GM12878 (cell line): Measurements from ENCODE around the gene NIP7. TPM values are rescaled to one million over a fixed set of nuclear protein-coding genes. Genes with fewer than 3 reads are reported as not detected.

ENCODE experiments used
- ATAC-seq: fragments of 200-7000 bp; cut with Tn5 transposase; 3 replicates; pipeline ENCODE4 v1.9.1; 2020; ENCODE audit warnings: mild to moderate bottlenecking, moderate library complexity
- BruUV-seq: library from RNA; stranded (reverse); fragments of 400-500 nt; replicated peaks from 2 replicates; lab custom pipeline; 2021; lab: Mats Ljungman, UMichigan
- CTCF ChIA-PET: fragments of 300-600 bp; sonication (Branson Sonifier 250); formaldehyde crosslinking; extraction: SDS; loops from one replicate; lab custom pipeline; 2021; ENCODE audit warnings: inconsistent platforms; lab: Yijun Ruan, JAX
- POLR2A ChIA-PET: fragments of 350-600 bp; formaldehyde crosslinking; extraction: SDS; loops from one replicate; lab custom pipeline; 2021; ENCODE audit warnings: inconsistent platforms; lab: Charles Lee
- RAD21 ChIA-PET: fragments of 300-600 bp; sonication (Branson Sonifier 250); formaldehyde crosslinking; loops from one replicate; lab custom pipeline; 2023; ENCODE audit warnings: antibody characterized with exemption; ENCODE audit not compliant: unreplicated experiment; lab: Charles Lee
- SMC1A ChIA-PET: fragments of 300-600 bp; sonication (Branson Sonifier 250); formaldehyde crosslinking; loops from one replicate; lab custom pipeline; 2023; ENCODE audit not compliant: unreplicated experiment, uncharacterized antibody; lab: Charles Lee
- DNase-seq: peaks from one replicate; pipeline ENCODE4 v3.0.0-alpha.2; 2011; ENCODE audit warnings: low read depth, low spot score
- FAIRE-seq: peaks from 3 replicates; lab custom pipeline; 2011; peaks lifted over from hg19 to GRCh38; lab: Jason Lieb, UNC
- H2AFZ ChIP-seq: 2 replicates; pipeline ENCODE4 v1.6.0; 2011; ENCODE audit warnings: low read depth, low read length, control low read depth; ENCODE audit not compliant: control insufficient read depth
- H3K27ac ChIP-seq: 2 replicates; pipeline ENCODE4 v1.5.1; 2011; ENCODE audit warnings: control low read depth; ENCODE audit not compliant: control insufficient read depth, insufficient read depth
- H3K27me3 ChIP-seq, 2 experiments: replicated peaks in 1 of 2; 2 replicates each; pipeline versions ENCODE4 v1.6.0 to v1.6.1; 2011; ENCODE audit warnings: low read length in 1 of 2; ENCODE audit not compliant: control insufficient read depth in 2 of 2, insufficient read depth in 2 of 2
- H3K36me3 ChIP-seq, 2 experiments: 2 replicates each; pipeline ENCODE4 v1.5.1; 2011; ENCODE audit warnings: low read length in 1 of 2; ENCODE audit not compliant: control insufficient read depth in 2 of 2, insufficient read depth in 2 of 2
- H3K4me1 ChIP-seq: 2 replicates; pipeline ENCODE4 v1.6.1; 2011; ENCODE audit warnings: mild to moderate bottlenecking, low read length, moderate library complexity, mixed read lengths; ENCODE audit not compliant: control insufficient read depth, insufficient read depth
- H3K4me2 ChIP-seq: 2 replicates; pipeline ENCODE4 v1.6.0; 2011; ENCODE audit warnings: control low read depth; ENCODE audit not compliant: control insufficient read depth, insufficient read depth
- H3K4me3 ChIP-seq: fragments of 200-600 bp; sonication (generic); 2 replicates; pipeline ENCODE4 v1.5.1; 2016
- H3K79me2 ChIP-seq: 2 replicates; pipeline ENCODE4 v1.6.0; 2011; ENCODE audit warnings: low read length; ENCODE audit not compliant: control insufficient read depth, insufficient read depth
- H3K9ac ChIP-seq: 2 replicates; pipeline ENCODE4 v1.8.0; 2011; ENCODE audit warnings: low read length, control low read depth, mixed read lengths; ENCODE audit not compliant: control insufficient read depth, insufficient read depth
- H3K9me3 ChIP-seq: replicated peaks from 3 replicates; pipeline ENCODE4 v1.5.1; 2011; ENCODE audit warnings: mild to moderate bottlenecking, low read length; ENCODE audit not compliant: control insufficient read depth, insufficient read depth
- H4K20me1 ChIP-seq: 2 replicates; pipeline ENCODE4 v1.6.0; 2011; ENCODE audit not compliant: control insufficient read depth, insufficient read depth
- CEBPZ ChIP-seq: fragments of 150-350 bp; IDR thresholded peaks from 2 replicates; pipeline ENCODE4 v1.6.1; 2016; ENCODE audit warnings: low read depth, low read length
- GABPA ChIP-seq: IDR thresholded peaks from 2 replicates; pipeline ENCODE4 v1.6.1; 2014; ENCODE audit warnings: antibody characterized with exemption, low read depth, mild to moderate bottlenecking, inconsistent platforms
- NR2C2 ChIP-seq: IDR thresholded peaks from 2 replicates; pipeline ENCODE4 v1.6.1; 2011; ENCODE audit warnings: borderline replicate concordance, low read depth; ENCODE audit not compliant: control insufficient read depth, insufficient read length
- RAD51 ChIP-seq: fragments of 450-650 bp; IDR thresholded peaks from 2 replicates; pipeline ENCODE4 v1.6.1; 2016; ENCODE audit warnings: moderate library complexity, mild to moderate bottlenecking, inconsistent platforms
- SP1 ChIP-seq: IDR thresholded peaks from one replicate; pipeline ENCODE4 v1.6.1; 2011; ENCODE audit warnings: low read depth, low read length
- ZNF384 ChIP-seq: IDR thresholded peaks from 2 replicates; pipeline ENCODE4 v1.6.1; 2012; ENCODE audit warnings: low read depth, mild to moderate bottlenecking, low read length, improper control_type of control experiment, borderline replicate concordance
- WGBS: methylation state at CpG from one replicate; pipeline ENCODE4 v1.1.6; 2016; ENCODE audit warnings: low lambda C conversion rate; ENCODE audit not compliant: insufficient replicate concordance, insufficient coverage; ENCODE audit errors: missing lambda C conversion rate; 5-methylcytosine and 5-hydroxymethylcytosine counted together
- in situ Hi-C: fragments of 300-500 bp; cut with MboI; formaldehyde crosslinking; loops from 9 replicates; pipeline ENCODE4 v1.14.3; 2018; ENCODE audit warnings: mixed read lengths
- intact Hi-C: fragments of 100-400 bp; cut with micrococcal nuclease; formaldehyde crosslinking; loops from one replicate; pipeline ENCODE4 v1.14.2; 2022; ENCODE audit not compliant: unreplicated experiment
- polyA plus RNA-seq, 11 experiments: library from polyadenylated mRNA; depleted of rRNA in 4 of 11; unstranded in 6 of 11; stranded (reverse) in 5 of 11; fragments of >200 nt; fragmentation: Nextera tagmentation in 4 of 11; fragmentation: Illumina TruSeq in 1 of 11; extraction: Ambion mirVana in 4 of 11; extraction: Trizol in 1 of 11; gene quantifications; 1 replicate in 1 of 11; 2 replicates in 10 of 11; pipeline versions ENCODE4 v1.2.1 to v1.2.3, GENCODE V29; 2011 to 2016; ENCODE audit warnings: inconsistent platforms in 2 of 11, missing spikeins in 2 of 11, low read depth in 1 of 11
- total RNA-seq, 4 experiments: library from RNA; depleted of rRNA in 3 of 4; stranded (reverse); fragments of >200 nt in 3 of 4; fragmentation: Illumina TruSeq in 1 of 4; extraction: Trizol in 1 of 4; gene quantifications; 2 replicates each; pipeline versions ENCODE4 v1.2.1 to v1.2.3, GENCODE V29; 2013 to 2021
- TF ChIP-seq, protein P1 (sequence below): fragments of 450-650 bp; IDR thresholded peaks from 2 replicates; pipeline ENCODE4 v1.6.1; 2017; ENCODE audit warnings: borderline replicate concordance

NIP7 gene
- total and polyA plus RNA-seq, 10 of the 15 experiments (the other 5 are each of a cell fraction or from before 2014, with no cell fraction given), result 18.8 to 62.9 (median 56.7) TPM

DNA sequence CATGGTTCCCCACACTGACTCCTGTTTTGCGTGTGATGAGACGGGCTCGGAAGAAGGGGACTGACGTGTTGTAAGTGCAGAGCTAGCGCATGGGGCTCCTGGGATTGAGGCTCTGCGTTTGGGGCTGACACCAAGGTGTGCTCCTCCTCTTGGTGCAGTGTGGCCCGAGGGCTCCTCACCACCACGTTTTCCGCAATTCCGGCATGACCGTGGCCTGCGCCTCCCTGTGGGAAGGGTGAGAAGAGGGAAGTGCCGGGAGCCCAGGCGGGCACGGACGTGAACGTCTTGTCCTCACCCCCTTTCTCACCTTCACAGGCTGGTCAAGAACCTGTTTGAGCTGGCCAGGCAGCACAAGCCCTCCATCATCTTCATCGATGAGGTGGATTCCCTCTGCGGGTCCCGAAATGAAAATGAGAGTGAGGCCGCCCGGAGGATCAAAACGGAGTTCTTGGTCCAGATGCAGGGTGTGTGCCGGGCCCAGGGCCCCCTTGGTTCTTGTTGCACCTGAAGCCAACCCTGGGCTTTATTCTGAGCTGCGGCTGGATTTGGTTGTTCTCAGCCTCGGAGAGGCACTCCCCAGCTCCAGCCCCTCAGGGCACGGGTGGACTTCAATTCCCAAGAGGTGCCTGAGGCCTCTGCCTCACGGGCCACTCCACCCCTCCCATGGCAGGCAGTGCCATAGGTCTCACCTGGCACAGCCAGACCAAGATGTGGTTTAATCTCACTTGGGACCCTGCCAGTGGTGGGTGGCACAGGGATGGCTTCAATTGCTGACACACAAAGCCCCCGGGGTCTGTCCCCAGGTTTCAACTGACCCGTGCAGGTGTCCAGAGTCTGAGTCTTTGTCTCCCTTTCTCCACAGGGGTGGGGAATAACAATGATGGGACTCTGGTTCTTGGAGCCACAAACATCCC lies 19.5 kb upstream of the NIP7 start:
- no peak overlapping the region for H3K4me2 ChIP-seq
- no peak overlapping the region for H3K9ac ChIP-seq
- peaks cover 13% of the 10 kb centered on the region for H3K79me2 ChIP-seq
- no peak for TF ChIP-seq NR2C2
- TF ChIP-seq CEBPZ, result no peak
- no peak for TF ChIP-seq SP1
- TF ChIP-seq RAD51, result no peak
- TF ChIP-seq GABPA, result no peak
- TF ChIP-seq ZNF384, result no peak
- TF ChIP-seq, protein P1, sequence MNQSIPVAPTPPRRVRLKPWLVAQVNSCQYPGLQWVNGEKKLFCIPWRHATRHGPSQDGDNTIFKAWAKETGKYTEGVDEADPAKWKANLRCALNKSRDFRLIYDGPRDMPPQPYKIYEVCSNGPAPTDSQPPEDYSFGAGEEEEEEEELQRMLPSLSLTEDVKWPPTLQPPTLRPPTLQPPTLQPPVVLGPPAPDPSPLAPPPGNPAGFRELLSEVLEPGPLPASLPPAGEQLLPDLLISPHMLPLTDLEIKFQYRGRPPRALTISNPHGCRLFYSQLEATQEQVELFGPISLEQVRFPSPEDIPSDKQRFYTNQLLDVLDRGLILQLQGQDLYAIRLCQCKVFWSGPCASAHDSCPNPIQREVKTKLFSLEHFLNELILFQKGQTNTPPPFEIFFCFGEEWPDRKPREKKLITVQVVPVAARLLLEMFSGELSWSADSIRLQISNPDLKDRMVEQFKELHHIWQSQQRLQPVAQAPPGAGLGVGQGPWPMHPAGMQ, result no peak
- TF ChIP-seq, all 136 proteins: peak for 0
- H3K36me3 ChIP-seq, result peaks cover 29 to 53% of the 10 kb centered on the region in 2 experiments
- no TSS peak for BruUV-seq
- no peaks in the 10 kb centered on the region; the same call in 1 of the 2 replicates for H3K4me1 ChIP-seq
- no peaks in the 10 kb centered on the region for H3K27me3 ChIP-seq
- RAD21 ChIA-PET, result no interaction called here
- no peak overlapping the region for H2AFZ ChIP-seq
- SMC1A ChIA-PET, result no interaction called here
- H3K27ac ChIP-seq, result no peak overlapping the region
- ATAC-seq, result no peak
- CTCF ChIA-PET, result interaction anchor here (0.6 kb wide), 1 partner anchor 190 kb away, joined by 3 read pairs; no protein-coding TSS in a partner anchor
- intact Hi-C loops, result no loop called here
- in situ Hi-C loops, result no loop called here
- H4K20me1 ChIP-seq, result no peaks in the 10 kb centered on the region
- no peaks in the 10 kb centered on the region for H3K9me3 ChIP-seq
- no peak for FAIRE-seq
- H3K4me3 ChIP-seq, result no peak overlapping the region
- no peak for DNase-seq
- POLR2A ChIA-PET, result no interaction called here
- 87% methylated on average over 30 of the region's 30 CpGs for WGBS
